ENCODE measurements around the gene CHCHD10.

Gene CHCHD10

DNA sequence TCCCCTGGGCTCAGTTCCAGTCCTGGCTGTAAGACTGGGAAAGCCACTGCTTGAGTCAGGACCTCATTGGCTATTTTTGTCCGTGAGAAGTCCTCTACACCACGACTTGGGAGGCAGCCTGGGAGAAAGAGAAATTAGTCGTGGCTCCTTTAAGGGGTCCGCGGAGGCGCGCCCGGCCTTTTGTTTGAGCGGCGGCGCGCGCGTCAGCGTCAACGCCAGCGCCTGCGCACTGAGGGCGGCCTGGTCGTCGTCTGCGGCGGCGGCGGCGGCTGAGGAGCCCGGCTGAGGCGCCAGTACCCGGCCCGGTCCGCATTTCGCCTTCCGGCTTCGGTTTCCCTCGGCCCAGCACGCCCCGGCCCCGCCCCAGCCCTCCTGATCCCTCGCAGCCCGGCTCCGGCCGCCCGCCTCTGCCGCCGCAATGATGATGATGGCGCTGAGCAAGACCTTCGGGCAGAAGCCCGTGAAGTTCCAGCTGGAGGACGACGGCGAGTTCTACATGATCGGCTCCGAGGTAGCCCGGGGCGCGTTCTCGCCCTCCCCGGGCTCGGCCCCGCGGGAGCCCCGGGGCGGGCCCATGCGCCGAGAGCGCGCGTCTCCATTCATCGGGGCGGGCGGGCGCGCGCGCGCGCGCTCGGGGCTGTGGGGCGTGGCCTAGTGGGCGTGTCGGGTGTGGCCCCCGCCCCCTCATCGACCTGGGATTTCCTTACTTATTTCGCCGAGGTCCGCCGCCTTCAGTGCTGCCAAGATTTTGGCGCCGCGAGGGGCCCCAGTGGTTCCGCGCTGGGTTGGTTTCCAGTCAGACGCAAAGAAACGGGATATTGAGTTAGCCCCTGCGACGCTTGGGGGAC lies 19.2 kb upstream of the CHCHD10 start, which contains the start of gene SMARCB1:
Gene SMARCB1, plus strand, starts transcription at position 215 of the 848 bp plus-strand sequence. Its CDS starts 204 bp downstream, at position 419.
- DNase-seq = peak; percentile 92

DNA sequence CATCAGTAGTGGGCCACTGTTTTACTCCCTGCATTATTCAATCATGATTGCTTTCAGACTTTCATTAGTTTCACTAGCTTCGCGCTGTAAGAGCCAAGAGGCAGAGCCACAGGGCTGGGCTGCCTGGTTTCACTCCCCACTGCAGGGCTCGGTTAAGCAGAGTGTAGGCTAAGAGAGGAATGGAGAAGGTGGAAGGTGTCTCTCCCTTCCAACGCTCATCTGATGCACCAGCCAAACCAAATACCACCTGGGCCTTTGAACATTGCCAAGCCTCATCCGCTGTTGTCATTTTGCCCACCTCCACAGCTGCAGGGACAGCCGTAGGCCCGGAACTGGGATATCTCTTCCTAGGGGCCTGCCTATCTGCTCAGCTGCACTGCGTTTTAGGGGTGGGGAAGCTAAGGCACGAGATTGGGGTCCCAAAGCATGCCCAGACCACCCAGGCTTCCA lies 18.5 kb upstream of the CHCHD10 start:
- no peak for DNase-seq

GRCh38 chr22:23784215-23784732 lies 16.5 kb upstream of the CHCHD10 start:
- no peak for DNase-seq

DNA sequence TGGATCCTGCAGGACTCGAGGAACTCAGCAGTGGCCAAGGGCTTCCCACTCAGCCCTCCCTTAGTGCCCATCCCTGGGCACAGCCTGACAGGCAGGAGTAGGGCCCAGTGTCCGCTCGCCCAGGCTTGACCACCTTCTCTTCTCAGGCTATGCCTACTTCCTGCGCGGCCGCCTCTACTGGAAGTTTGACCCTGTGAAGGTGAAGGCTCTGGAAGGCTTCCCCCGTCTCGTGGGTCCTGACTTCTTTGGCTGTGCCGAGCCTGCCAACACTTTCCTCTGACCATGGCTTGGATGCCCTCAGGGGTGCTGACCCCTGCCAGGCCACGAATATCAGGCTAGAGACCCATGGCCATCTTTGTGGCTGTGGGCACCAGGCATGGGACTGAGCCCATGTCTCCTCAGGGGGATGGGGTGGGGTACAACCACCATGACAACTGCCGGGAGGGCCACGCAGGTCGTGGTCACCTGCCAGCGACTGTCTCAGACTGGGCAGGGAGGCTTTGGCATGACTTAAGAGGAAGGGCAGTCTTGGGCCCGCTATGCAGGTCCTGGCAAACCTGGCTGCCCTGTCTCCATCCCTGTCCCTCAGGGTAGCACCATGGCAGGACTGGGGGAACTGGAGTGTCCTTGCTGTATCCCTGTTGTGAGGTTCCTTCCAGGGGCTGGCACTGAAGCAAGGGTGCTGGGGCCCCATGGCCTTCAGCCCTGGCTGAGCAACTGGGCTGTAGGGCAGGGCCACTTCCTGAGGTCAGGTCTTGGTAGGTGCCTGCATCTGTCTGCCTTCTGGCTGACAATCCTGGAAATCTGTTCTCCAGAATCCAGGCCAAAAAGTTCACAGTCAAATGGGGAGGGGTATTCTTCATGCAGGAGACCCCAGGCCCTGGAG lies 15.7 kb upstream of the CHCHD10 start:
- no peak for DNase-seq

DNA sequence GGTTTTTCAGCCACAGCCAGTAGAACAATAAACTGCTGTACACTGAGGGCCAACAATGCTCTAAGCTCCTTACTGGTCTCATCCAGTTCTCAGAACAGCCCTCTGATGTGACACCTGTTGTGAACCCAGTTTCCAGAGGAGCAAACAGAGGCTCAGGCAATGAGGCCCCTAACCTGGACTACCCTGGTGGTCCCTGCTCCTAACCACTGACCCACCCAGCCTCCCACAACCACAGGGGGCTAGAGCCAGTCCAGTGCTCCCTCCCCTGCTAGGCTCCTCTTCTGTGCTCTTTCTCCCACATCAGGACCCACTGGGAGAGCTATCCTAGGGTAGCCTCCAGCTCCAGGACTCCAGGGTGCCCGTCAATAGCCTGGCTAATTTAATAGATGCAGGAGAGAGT lies 14.9 kb upstream of the CHCHD10 start:
- DNase-seq = no peak

DNA sequence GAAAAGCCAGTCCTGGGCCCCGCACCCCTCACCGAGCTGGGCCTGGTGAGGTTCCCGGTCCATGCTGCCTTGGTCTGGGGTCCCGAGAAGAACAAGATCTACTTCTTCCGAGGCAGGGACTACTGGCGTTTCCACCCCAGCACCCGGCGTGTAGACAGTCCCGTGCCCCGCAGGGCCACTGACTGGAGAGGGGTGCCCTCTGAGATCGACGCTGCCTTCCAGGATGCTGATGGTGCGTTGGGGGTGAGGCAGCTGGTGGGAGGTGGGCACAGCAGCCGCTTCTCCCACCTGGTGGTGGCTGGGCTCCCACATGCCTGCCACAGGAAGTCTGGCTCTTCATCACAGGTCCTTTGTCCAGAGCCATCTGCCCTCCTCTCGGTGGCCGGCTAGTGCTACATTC lies 14.5 kb upstream of the CHCHD10 start:
- DNase-seq = no peak

DNA sequence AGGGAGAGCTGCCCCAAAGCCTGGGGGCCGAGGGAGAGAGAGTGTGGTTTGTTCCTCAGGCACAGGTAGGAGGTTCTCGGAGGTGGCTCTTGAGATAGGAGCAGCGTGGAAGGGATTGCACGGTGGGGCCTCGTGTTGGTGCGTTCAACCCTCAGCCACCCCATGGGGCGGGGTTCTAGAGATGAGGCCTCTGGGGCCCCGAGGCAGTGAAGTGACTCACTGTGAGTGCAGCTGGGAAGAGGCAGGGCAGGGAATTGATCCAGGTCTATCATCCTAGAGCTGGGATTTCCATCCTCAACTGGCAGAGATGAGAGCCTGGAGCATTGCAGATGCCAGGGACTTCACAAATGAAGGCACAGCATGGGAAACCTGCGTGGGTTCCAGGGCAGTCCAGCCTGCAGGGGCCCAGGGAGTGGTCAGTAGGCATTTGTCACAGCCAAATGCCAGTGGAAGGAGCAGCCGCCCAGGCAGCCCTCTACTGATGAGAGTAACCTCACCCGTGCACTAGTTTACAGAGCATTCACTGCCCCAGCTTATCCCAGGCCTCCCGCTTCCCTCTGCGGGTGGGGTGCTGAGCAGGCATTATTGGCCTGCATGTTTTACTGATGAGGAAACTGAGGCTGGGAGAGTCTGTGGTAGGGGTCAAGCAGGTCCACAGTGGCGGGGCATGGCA lies 13.9 kb upstream of the CHCHD10 start:
- no peak for DNase-seq

GRCh38 chr22:23781065-23781464 lies 13.3 kb upstream of the CHCHD10 start:
- DNase-seq = no peak

DNA sequence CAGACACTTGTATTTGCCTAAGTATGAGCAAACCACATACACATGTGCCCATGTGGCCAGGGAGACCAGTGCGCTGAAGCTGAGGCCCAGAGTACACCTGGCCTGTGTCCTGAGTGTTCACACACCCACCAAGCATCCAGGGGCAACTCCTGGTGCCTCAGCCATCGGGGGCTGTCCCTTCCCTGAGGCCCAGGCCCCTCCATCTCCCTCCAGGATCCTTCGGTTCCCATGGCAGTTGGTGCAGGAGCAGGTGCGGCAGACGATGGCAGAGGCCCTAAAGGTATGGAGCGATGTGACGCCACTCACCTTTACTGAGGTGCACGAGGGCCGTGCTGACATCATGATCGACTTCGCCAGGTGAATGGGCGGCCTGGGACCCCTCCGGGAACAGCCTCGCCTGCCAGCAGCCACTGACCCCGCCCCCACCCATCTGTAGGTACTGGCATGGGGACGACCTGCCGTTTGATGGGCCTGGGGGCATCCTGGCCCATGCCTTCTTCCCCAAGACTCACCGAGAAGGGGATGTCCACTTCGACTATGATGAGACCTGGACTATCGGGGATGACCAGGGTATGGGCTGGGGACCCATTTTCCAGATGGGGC lies 12.5 kb upstream of the CHCHD10 start:
- no peak for DNase-seq

- DNase-seq = no peak
These were observed 12.0 kb upstream of the CHCHD10 start for GRCh38 chr22:23779731-23780130.

DNA sequence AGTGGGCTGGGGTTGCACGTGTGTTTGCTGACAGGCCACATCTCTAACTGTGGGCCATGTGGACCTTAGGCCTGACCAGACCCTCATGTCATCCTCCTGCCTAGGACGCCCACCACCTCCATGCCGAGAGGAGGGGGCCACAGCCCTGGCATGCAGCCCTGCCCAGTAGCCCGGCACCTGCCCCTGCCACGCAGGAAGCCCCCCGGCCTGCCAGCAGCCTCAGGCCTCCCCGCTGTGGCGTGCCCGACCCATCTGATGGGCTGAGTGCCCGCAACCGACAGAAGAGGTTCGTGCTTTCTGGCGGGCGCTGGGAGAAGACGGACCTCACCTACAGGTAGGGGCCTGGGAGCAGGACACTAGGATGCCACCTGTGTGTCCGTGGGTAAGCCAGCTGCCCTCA lies 11.3 kb upstream of the CHCHD10 start:
- no peak for DNase-seq

DNA sequence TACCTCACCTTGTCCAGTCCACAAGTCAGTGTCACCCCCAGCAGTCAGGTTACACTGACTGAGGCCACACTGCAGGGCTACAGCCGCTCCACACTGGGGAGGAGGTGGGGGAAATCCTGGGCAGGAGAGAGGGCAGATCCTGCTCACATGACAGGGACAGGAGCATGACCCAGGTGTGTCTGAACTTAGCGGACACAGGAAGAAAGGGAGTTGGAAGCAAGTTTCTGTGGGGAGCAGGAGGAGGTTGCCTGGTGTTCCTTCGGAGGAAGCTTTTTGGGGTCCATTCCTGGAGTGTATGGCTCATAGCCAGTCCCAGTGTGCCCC lies 10.8 kb upstream of the CHCHD10 start:
- DNase-seq = no peak

- DNase-seq = no peak
These were observed 10.2 kb upstream of the CHCHD10 start for GRCh38 chr22:23777776-23778576.

- no peak for DNase-seq
These were observed 8.1 kb upstream of the CHCHD10 start for GRCh38 chr22:23775779-23776375.

DNA sequence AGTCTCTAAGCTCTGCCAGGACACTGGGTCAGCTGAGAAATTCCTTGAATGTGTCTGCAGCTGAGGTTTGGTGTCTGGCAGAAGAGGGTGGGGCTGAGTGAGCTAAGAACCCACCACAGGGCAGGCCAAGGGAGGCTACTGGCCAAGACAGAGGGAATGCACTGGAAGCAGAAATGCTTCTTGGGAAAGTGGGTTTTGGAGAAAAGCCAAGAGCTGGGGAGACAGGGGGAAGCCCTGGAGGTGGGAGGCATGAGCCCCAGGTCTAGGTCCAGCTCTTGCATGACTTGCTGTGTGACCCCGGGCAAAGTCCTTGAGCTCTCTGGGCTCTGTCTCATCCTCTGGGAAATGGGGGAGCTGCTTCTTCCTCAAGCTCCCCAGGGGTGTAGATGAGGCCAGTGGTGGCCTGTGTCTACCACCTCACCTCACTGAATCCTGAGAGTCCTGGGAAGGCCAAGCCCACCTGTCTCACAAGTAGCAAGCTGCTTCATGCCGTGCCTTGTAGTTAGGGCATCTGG lies 7.2 kb upstream of the CHCHD10 start:
- no peak for DNase-seq

DNA sequence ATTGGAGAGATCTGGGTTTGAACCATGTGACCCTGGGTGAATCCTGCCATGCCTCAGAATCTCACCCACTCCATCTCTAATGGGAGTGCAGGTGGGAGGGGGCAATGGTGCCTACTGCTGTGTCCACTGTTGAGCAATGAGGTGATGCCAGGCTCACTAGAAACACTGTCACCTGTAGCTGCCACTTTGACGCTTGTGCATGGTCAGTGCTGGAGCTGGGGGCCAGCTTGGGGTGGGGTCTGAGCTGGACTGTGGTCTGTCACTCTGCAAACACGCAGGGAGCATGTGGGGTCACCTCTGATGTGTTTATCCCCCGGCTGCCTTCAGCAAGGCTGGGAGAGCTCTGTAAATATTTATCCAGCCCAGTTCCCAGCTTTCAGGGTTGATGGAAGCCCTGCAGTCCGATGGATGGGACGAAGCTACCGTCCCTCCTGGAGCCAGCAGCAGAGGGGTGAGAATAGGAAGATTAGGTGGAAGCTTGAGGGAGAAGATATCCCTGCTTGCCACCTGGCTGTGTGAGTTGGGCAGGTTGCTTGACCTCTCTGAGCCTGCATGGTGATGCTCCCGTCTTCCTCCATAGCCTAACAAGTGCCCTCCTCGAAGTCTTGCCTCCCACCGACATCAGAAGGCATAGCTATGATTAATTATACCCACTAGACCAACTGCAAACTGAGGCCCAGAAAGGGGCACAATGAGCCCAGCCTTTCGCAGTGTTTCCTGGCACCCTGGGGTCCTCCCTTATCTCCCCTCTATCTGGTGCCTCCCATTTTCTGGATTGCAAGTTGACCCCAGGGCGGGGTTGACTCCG lies 6.5 kb upstream of the CHCHD10 start:
- DNase-seq = no peak

DNA sequence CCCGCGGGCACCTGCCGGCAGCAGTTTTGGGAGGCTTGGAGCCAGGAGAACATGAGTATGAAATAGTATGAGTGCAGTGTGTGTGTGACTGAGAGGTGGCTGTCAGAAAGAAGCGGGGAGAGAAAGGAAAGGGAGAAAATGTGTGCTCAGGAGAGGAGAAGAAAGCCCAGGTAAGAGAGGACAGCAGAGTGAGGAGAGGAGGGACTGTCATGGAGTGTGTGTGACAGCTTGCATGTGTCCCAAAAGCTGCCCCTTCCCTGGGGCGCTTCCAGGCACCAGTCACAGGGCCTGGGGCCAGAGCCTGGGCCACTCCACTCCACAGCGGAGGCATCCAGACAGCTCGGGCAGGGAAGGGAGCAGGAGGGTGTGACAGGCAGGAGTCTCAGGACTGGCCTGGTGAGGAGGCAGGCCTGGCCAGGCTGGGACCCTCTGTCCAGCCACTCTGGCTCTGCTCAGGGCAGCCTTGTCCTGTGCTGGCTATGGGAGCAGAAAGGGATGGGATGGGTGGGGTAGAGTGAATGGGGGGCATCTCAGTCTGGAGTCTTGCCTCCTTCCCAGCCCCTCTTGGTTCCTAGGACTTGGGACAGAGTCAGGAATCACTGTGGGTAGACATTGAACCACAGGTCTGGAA lies 5.8 kb upstream of the CHCHD10 start:
- DNase-seq = no peak

DNA sequence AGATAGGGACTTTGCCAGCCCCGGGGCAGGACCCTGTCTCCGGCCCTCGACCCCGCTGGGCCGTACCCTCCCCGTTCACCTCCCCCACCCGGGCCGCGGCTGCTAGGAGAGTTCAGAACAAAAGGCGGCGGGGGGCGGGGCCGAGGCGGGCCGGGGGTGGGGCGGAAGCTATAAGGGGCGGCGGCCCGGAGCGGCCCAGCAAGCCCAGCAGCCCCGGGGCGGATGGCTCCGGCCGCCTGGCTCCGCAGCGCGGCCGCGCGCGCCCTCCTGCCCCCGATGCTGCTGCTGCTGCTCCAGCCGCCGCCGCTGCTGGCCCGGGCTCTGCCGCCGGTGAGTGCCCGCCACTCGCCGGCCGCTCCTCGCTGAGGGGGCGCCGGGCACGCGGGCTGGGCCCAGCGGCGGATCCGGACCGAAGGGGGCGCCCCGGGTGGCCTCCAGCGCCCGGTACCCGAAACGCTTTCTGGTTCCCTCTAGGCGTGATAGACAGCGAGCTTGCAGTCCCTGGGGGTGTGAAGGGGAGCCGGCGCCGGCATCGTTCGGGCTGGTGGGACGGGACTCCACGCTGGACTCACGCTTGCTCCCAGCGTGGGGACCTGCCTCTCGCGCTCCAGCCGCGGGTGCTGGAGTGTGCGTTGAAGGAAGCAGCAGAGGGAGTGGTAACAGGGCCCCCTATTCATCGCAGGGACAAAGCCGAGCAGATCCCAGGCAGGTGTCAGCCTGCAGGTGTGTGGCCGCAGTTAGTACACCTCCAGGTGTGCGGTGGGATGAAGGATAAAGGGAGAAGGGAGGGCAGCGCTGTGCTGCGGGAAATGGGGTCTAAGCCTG lies 5.1 kb upstream of the CHCHD10 start, which contains the start of gene MMP11:
Gene MMP11, plus strand, starts transcription at position 201 of the 825 bp plus-strand sequence. Its CDS starts 22 bp downstream, at position 223.
- peak; percentile 34 for DNase-seq

DNA sequence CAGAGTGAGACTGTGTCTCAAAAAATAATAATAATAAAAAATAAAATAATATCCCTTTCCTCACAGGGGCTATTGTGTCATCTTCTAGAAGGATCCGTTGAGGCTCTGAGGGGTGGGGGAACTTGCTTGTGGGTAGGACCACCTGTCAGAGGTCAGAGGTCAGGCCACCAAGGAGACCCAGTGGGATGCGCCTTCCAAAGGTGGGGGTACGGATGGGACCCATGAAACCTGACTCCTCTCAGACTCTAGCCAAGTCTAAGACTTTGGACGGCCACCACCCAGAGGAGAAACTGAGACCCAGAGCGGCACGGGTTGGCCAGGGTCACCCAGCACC lies 4.5 kb upstream of the CHCHD10 start:
- no peak for DNase-seq

Data from NCI-H774 (cell line).